HG03439 (cell line): Measurements from ENCODE around the gene ZNF804B.

Experiments used
- ATAC-seq: cut with Tn5 transposase; IDR thresholded peaks from one replicate; pipeline ENCODE4 v1.9.1; 2021; ENCODE audit warnings: mild to moderate bottlenecking, moderate library complexity; ENCODE audit not compliant: unreplicated experiment

ZNF804B gene

DNA sequence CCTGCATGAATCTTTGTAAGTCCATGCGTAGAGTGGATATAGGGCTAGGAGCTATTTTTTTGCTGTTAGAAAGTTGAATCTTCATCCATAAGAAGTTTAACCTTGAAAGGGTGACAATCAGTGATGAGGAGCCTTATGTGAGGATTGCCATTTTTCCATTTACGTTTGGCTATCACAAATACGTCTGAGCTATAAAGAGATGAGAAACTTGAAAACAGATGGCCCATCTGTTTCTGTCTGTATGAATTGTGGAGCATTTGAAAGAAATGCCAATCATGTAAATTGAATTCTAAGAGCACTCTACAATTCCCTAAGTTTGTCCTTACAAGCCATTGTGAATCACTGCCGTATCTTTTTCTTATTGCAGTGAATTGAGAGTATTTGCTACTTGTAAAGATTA lies 205.9 kb downstream of the ZNF804B start:
- ATAC-seq, result no peak

DNA sequence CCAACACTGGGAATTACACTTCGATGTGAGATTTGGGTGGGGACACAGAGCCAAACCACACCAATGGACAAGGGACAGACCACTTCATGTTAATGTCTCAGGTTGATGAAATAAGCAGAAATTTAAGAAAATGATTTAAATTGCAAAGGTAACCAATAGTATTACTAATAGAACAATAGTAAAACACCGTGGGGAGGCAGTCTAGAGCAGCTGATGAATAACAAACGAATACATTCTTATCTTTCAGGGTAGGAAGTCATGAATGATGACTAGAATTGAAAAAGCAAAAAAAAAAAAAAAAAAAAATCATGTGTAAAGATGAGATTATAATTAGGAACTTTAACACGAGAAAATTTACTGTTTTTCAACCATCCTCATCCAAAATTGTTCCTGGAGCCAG lies 207.9 kb downstream of the ZNF804B start:
- no peak for ATAC-seq

- no peak for ATAC-seq
These were observed 209.7 kb downstream of the ZNF804B start for GRCh38 chr7:88969167-88969566.

DNA sequence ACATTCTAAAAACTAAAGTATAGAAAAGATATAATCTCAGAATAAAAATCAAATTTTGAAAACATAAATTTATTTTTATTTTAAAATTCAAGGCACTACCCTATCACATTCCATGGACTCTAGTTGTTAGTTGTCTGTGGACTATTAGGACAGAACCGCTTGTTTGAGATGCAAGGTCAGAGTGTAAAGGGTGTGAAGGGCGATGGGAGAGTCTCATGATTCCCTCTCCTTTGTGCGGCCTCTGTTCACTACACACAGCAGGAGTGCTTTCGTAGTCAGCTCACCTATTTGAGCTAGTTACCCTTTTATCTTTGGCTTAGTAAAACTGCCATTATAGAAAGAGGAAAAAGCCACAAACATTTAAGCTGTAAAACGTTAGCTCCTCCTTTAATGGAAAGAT lies 225.8 kb downstream of the ZNF804B start:
- ATAC-seq, result no peak

- no peak for ATAC-seq
These were observed 241.8 kb downstream of the ZNF804B start for GRCh38 chr7:89001306-89001705.

GRCh38 chr7:89002981-89003956 lies 243.8 kb downstream of the ZNF804B start:
- peak; percentile 84 for ATAC-seq

GRCh38 chr7:89012016-89012415 lies 252.5 kb downstream of the ZNF804B start:
- no peak for ATAC-seq

- ATAC-seq, result no peak
These were observed 258.2 kb downstream of the ZNF804B start for GRCh38 chr7:89017695-89018094.

- no peak for ATAC-seq
These were observed 262.2 kb downstream of the ZNF804B start for GRCh38 chr7:89021741-89022140.

- ATAC-seq, result no peak
These were observed 263.7 kb downstream of the ZNF804B start for GRCh38 chr7:89023206-89023605.

DNA sequence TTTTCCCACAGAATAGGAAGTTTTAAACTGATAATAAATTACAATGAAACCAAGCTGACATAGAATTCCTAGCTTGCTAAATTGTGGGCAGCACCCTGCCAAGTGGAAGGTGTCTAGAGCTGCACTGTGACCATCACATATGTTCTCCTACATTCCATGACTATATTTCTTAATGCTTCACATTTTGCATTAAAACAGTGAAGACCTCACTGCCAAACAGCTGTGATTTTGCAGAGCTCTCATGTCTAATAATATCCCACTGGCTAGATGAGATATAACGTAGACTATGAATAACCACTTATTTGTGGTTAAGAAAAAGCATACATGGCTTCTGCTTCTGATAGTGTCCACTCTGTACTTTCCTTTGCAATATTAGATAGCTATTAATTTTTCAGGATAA lies 264.4 kb downstream of the ZNF804B start:
- ATAC-seq, result no peak

- ATAC-seq, result no peak
These were observed 268.3 kb downstream of the ZNF804B start for GRCh38 chr7:89027781-89028180.

- ATAC-seq, result no peak
These were observed 268.8 kb downstream of the ZNF804B start for GRCh38 chr7:89028319-89028718.

DNA sequence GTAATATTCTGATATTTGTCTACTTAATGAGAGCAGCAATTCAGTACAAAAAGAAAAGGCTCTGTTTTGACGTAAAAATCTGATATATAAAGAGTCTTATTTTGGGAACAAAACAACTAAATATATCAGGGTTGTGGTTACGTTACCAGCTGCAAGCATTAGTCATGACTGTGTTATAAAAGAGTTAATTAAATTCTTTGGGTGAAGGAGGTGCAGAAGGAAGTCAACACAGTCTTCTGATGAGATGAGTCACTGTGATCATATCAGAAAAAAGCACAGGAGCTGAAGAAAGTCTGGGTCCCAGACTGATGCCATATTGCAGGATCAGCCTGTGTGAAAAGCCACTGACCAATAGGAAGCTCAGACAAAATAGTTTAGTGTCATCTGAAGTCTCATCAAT lies 270.4 kb downstream of the ZNF804B start:
- ATAC-seq, result no peak

DNA sequence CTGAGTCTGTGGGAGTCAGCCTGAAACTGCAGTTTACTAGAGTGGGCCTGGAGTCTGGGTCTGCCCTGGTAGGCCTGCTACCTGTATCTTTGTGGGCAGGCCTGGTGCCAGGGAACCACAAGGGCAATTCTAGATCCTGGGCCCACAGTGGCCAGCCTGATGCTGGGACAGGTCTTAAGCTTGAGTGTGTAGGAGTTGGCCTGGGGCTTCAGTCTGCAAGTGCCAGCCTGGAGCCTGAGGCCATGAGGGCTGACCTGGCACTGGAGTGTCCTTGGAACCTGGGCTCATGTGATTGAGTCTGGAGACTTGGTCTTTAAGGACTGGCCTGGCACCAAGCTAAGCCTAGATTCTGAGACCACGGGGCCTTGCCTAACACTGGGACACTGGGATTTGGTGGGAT lies 281.7 kb downstream of the ZNF804B start:
- no peak for ATAC-seq

DNA sequence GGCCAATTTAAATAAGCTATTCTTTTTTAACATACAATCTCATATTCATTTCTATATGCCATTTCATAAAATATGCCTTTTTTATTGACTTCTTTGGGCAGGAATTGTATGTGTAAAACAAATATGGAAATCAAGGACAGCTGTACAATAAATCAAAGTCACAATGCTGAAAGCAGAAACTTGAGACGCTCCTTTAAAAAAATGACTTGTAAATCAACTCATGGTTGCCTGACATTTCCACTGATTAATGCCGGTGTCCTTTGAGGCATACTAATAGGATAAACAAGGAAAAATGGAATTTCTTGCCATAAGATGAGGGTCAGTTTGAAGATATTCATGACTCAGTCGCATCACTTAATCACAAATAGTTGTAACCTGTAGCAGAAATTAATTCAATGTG lies 283.4 kb downstream of the ZNF804B start:
- no peak for ATAC-seq

- no peak for ATAC-seq
These were observed 289.5 kb downstream of the ZNF804B start for GRCh38 chr7:89049043-89049442.

DNA sequence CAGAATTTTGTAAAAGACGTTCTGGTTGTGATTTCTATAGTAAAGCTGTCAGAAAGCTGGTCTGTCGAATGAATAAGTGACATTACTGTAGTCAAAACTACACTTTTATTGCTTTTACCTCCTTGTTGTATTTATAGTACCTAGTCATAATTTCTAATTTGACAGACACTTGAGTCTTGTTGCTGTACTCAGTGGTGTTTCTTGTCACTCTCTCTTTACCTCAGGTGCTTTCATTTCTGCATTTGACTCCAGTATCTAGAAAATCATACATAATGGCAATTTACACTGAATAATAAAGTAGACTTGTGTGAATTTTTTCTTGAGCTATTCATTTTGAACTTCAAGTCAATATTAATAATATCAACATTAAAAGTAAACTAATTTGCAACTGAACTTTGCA lies 293.6 kb downstream of the ZNF804B start:
- no peak for ATAC-seq

DNA sequence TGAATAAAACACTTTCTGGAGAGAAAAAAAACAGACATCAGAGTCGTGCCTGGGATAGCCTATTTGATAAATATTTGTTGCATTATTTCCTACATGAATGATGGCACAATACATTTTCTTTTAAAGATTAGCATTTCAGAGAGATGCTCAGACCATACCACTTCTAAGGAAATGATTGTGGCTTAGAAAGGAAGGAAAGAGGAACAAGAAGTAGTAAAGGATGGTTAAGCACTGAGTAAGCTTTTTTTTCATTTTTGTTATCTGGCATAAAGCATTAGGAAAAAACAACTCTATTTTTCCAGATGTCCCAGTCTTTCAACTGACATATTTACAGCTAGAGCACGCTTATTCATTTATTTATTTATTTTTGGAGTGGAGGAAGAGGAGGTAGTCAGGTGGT lies 294.9 kb downstream of the ZNF804B start:
- ATAC-seq, result no peak

DNA sequence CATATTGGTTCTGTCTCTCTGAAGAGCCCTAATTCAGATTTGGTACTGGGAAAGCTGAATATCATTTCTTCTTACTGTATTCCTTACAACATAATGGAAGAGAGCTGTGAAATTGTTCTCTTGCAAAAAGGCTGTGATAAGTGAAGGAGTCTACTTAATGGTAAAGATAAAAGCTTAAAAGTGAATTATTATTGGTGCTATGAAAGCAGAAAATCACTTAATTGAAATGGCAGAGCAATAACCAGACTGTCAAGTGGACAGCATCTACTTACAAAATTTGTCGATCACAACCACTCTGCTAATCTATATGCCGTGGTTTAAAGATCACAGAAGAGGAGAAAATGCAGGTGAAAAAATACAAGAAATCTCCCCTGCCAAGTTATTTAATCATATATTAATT lies 300.7 kb downstream of the ZNF804B start:
- ATAC-seq, result no peak

GRCh38 chr7:89064831-89065230 lies 305.3 kb downstream of the ZNF804B start:
- ATAC-seq, result no peak

DNA sequence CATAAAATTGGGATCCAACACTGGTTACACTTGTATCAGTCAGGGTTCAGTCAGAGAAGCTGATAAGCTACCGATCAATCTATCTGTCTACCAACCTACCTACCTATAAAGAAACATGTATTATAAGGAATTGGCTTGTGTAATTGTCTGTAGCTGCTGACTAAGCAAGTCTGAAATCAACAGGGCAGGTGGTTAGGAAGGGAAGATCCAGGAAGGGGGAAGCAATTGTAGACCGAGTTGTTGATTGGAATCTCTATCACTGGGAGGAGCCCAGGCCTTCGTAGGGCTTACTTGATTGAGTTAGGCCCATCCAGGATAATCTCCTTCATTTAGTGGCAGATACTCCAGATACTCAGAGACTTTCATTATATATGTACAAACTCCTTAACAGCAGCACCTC lies 307.5 kb downstream of the ZNF804B start:
- no peak for ATAC-seq

DNA sequence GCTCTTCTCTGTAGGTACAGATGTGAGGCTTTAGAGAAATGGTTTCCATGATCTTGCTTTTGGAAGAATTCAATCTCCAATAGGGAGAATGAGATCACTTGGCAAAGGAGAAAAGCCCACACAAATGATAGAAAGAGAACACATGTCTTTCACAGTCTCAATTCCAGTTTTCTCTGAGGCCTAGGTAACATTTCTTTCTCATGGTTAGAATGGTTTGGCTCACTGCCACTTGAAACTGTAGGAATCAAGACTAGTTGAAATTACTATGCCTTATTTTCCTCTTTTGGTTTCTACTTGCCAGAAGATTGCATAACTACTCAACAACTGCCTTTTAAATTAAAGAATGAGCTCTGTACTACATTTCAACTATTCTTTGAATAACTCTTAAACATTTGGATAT lies 312.6 kb downstream of the ZNF804B start:
- no peak for ATAC-seq
